ENCODE data around the gene FOSL2.

Gene FOSL2

DNA sequence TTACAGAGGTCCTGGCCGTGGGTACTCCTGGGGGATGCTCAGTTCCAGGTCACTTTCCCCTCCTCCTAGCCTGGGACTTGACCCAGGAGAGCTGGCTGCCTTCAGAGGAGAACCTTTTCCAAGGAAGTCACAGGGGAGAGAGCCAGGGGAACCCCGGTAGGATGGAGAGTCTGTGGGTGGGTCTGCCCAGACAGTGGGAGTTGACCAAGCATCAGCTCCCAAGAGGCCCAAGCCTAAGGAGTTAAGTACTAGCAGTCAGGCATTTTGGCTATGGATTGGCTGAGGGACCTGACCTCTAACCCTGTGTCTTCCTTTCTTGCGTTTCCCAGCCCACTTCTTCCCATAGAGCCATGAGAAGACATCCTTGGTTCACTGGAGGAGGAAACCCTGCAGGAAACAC, 54.4 kb downstream of the FOSL2 start:
- in situ Hi-C loops (cut with MboI; ENCODE audit: low sequenced_read_pairs), result no loop called here

DNA sequence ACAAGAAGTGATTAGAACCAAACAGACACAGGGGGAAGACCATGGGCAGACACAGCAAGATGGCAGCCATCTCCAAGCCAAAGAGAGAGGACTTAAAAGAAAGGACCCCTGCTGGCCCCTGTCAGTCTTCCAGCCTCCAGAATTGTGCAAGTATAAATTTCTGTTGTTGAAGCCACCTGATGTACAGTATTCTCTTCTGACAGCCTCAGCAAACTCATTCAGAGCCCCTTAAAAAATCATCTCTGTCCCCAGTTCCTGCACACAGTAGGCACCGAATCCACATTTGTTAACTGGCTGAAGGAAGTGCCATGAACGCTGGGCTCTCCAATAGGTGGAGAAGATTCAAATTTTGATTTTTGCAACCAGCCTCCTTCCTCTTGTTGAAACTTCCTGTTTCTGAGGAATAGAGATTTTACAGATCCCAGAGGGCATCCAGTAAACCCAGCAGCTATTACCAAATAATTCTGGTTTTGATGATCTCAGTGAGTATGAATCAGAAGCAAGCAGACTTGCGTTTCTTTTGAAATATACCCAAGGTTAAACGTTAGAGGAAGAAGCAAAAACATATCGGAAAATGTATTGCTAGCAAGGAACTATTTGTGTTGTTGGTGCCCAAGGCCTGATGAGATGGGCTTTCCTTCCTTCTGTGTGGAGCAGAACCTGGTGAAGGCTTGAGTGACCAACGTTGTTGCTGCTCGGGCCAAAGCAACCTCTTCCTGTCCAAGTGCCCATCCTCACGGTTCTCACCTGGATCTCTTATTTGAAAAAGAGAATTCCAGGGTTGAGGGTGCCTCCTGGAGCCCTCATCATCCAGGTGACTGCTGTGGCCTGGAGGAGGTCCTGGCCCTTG, 55.5 kb downstream of the FOSL2 start:
- in situ Hi-C loops (cut with MboI; ENCODE audit: low sequenced_read_pairs), result no loop called here

DNA sequence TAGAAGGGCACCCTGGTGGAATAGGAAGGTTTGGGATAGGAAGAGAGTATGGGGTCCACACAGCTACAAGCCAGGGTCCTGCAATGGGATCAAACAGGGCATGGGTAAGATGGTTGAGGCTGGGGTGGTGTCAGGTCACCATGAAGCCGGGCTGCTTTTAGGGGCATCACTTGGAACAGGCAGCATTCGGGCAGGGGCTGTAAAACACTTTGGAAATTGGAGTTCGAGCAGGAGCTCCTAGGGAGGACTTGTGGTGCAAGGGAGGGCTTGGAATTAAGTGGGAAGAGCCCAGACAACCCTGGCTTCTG, 56.1 kb downstream of the FOSL2 start:
- in situ Hi-C loops (cut with MboI; ENCODE audit: low sequenced_read_pairs), result no loop called here

GRCh38 chr2:28449126-28449487, 56.4 kb downstream of the FOSL2 start:
- in situ Hi-C loops (cut with MboI; ENCODE audit: low sequenced_read_pairs), result no loop called here

DNA sequence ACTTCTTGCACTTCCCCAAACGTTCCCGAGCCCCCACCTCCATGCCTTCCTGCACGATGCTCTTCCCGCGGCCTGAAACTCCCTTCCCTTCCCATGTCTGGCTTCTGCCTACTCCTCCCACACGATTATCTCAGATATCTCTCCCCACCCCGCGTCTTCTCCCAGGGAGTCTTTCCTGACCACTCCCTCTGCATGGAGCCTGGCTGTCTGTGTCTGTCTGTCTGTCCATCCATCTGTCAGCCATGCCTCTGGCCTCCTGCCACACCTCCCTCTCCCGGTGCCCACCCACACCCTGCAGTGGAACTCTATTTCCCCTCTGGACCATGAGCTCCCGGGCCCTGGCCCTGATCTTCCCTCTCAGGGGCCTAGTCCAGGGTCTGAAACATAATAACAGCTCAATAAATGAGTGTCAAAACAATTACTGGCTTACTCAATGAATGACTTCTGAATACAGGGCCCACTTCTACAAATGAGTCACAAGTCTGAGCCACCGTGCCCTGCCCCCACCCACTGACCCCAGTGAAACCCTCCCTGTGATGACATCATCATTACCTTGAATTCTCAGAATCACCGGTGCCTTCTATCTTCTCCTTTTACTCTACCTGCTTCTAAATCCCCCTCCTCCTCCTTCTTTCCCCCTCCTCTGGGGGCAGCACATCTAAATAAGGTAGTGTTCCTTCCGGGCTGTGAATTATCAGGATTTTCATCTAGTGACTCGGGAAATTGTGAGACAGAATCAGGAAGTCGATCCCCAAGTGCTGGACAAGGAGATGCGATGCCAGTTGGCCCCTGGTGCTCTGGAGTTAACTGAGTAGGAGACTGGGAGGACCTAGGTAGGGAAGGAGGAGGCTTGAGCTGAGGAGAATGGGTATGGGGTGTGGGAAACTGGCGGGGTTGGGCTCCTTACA, 57.1 kb downstream of the FOSL2 start:
- in situ Hi-C loops (cut with MboI; ENCODE audit: low sequenced_read_pairs), result no loop called here

DNA sequence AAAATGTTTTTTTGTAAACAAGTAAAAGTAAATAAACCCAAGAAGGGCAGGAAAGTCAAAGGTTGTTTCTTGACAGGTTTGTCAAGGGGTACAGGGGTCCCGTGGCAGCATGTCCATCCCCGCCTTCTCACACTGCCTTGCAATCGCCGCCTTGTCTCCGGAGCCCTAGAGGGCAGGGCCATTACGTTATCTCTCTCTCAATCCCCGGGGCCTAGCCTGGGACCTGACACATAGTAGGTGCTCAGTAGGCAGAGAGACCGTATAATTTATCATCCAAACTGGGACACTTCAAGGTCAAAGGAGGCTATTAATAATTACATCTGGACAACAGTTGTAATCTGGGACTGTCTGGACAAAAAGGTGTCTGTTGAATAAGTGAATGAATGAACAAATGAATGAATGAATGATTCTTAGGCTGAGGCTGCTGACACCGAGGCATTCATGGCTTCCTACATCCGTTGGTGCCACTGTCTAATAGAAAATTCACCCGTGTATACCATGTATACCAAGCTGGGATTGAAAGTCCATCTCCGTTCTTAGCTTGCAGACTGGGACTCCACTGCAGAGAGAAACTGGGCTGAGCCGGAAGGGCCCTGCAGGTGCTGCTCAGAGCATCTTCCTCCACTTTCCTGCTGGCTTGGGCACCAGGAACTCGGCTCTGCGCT, 58.4 kb downstream of the FOSL2 start:
- in situ Hi-C loops (cut with MboI; ENCODE audit: low sequenced_read_pairs), result no loop called here

DNA sequence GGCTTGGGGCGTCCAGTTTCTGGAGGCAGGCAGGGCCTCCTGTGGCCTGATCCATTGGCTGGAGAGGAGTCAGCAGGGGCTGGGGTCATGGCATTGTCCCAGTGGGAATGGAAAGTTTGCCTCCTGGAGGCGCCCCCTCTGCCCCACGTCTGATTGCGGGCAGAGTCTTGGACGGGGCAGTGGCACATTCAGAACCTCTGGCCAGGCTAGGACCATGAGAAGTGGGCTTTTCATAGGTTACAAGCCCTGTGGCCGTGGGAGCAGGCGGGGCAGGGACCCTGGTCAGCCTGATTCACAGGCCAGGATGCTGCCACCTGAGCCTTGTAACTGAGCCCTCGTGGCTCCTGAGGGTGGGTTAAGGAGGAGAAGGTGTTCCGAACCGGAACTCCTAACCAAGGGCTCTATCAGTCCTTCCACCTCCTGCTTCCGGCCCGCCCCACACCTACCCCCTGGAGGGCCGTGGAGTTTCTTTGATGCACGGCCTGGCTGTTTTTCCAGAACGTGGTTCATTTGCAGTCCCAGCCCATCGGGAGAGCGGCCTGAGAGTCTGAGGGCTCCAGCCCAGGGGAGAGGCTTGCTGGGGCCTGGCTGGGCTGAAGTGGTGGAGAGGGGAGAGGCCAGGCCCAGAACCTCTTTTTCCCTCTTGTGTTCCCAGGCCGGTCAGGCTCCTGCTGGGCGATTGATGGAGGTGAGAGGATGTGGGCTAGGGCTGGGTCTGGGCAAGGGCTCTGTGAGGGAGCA, 59.3 kb downstream of the FOSL2 start:
- in situ Hi-C loops (cut with MboI; ENCODE audit: low sequenced_read_pairs), result no loop called here

DNA sequence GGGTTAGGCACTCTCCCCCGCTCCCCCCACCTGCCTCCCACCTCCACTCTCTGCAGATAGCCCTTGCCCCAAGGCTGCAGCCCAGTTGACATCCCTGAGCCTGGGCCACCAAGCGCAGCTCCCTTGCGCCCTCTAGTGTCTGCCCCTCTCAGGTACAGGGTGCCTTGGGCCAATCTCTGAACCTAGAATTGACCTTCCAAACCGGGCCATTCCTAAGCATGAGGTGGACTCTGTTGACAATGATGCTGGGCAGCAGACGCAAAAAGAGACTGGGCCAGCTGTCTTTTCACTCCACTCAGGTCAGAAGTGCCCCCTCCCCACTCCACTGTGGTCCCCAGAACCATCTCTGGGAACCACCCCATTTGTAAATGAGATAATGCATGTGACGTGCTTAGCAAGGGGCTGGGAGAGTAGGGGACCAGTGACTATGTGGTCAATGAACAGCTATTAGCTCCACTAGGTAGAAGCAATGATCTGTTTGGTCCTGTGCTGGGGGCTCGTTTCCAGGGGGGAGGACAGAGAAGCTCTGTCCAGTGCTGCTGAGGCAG, 60.0 kb downstream of the FOSL2 start:
- in situ Hi-C loops (cut with MboI; ENCODE audit: low sequenced_read_pairs), result no loop called here

DNA sequence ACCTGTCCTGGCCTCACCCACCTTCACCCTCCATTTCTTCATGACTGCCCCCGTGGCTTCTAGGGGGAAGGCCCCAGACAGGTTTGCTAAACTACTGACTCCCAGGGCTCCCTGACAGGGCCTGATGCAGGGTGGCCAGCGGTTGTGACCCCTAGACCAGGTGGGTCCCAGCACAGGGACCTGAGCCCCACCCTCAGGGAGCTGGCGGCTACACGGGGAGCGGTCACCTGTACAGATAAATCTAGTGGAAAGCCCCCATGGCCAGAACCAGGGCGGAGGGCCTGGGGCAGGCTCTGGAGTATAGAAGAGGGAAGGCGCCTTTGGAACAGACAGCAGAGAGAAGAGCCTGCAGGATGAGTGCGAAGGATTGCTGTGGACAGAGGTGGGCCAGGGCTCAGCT, 60.7 kb downstream of the FOSL2 start:
- in situ Hi-C loops (cut with MboI; ENCODE audit: low sequenced_read_pairs), result no loop called here

GRCh38 chr2:28454016-28454930, 61.6 kb downstream of the FOSL2 start:
- in situ Hi-C loops (cut with MboI; ENCODE audit: low sequenced_read_pairs), result no loop called here

GRCh38 chr2:28457237-28457636, 64.6 kb downstream of the FOSL2 start:
- in situ Hi-C loops (cut with MboI; ENCODE audit: low sequenced_read_pairs), result no loop called here

GRCh38 chr2:28461056-28461455, 68.4 kb downstream of the FOSL2 start:
- in situ Hi-C loops (cut with MboI; ENCODE audit: low sequenced_read_pairs), result no loop called here

- in situ Hi-C loops (cut with MboI; ENCODE audit: low sequenced_read_pairs), result no loop called here
Observed at GRCh38 chr2:28462122-28462521, 69.5 kb downstream of the FOSL2 start.

- in situ Hi-C loops (cut with MboI; ENCODE audit: low sequenced_read_pairs), result no loop called here
Observed at GRCh38 chr2:28463211-28463816, 70.7 kb downstream of the FOSL2 start.

DNA sequence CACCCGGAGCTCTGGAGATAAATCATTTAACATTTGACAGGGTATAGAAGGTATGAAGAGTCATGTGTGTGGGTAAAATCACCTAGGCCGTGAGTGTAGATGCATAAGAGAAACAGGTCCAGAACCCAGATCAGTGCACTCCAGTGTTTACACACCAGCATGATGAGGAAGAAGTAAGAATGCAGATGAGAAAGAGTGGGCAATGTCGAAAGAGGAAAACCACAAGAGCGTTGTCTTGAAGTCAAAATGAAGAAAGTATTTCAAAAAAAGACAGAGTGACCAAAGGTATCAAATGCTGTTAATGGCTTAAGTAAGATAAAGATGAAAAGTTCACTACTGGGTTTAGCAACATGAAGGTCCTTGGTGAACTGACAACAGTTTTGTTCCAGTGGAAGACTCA, 71.2 kb downstream of the FOSL2 start:
- in situ Hi-C loops (cut with MboI; ENCODE audit: low sequenced_read_pairs), result no loop called here

DNA sequence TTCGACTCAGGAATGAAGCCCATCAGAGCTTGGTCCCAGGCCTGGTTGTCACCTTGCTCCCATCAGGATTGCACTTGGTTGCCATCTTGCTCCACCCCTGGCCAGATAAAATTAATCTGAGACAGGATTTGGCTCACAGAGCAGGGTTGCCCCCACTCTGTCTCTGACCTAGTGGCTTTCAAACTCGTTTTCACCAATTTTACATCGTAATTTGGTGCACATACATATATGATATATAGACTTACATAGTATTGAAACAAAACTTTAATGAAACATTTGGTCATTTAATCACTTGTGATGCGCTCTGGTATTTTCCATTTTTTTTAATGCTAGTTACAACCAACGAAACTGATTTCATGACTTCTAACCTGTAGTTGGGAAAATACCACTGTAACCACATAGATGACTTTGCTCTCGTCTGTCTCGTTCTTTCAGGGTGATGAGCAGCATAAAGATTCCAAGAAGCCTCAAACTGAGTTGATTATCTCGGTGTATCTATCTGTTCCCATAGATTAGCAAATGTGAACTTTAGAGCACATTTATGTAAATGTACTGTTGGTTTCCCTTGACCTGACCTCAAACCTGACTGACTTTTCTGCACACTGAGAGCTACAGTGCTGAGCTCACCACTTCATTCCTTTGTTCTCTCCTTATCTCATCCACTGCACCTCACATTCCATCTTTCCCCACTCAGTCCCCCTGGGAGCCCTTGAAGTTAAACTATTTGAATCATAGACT, 72.7 kb downstream of the FOSL2 start:
- in situ Hi-C loops (cut with MboI; ENCODE audit: low sequenced_read_pairs), result no loop called here

Measured in hTERT RPE-1 (cell line).